Karpas-422 (cell line): Measurements from ENCODE around the gene ZFAND3. TPM values are rescaled to one million over a fixed set of nuclear protein-coding genes. Genes with fewer than 3 reads are reported as not detected.

Experiments used
- DNase-seq: peaks from one replicate; pipeline ENCODE4 v3.0.0-alpha.2; 2015
- H2AFZ ChIP-seq: fragments of 200-600 bp; sonication (generic); 2 replicates; pipeline ENCODE4 v1.6.1; 2014; ENCODE audit warnings: antibody characterized with exemption, low read length, mixed read lengths
- H3K27ac ChIP-seq: fragments of 200-600 bp; sonication (generic); 2 replicates; pipeline ENCODE4 v1.5.1; 2014; ENCODE audit warnings: mild to moderate bottlenecking, low read length, moderate library complexity
- H3K27me3 ChIP-seq: fragments of 200-600 bp; sonication (generic); 2 replicates; pipeline ENCODE4 v1.6.1; 2014; ENCODE audit warnings: low read length, mixed read lengths
- H3K36me3 ChIP-seq: fragments of 200-600 bp; sonication (generic); 2 replicates; pipeline ENCODE4 v1.6.1; 2014; ENCODE audit warnings: low read length, mixed read lengths; ENCODE audit not compliant: insufficient read depth
- H3K4me1 ChIP-seq: fragments of 200-600 bp; sonication (generic); 2 replicates; pipeline ENCODE4 v1.6.1; 2014; ENCODE audit warnings: mild to moderate bottlenecking, low read length, mixed read lengths
- H3K4me2 ChIP-seq: fragments of 200-600 bp; sonication (generic); 2 replicates; pipeline ENCODE4 v1.6.1; 2014; ENCODE audit warnings: low read length, low read depth, mild to moderate bottlenecking; ENCODE audit not compliant: poor library complexity, severe bottlenecking
- H3K4me3 ChIP-seq: fragments of 200-600 bp; sonication (generic); 2 replicates; pipeline ENCODE4 v1.5.1; 2014; ENCODE audit warnings: mild to moderate bottlenecking, antibody characterized with exemption, low read length, mixed read lengths
- H3K79me2 ChIP-seq: fragments of 200-600 bp; sonication (generic); 2 replicates; pipeline ENCODE4 v1.6.1; 2014; ENCODE audit warnings: mild to moderate bottlenecking, low read length, mixed read lengths
- H3K9ac ChIP-seq: fragments of 200-600 bp; sonication (generic); 2 replicates; pipeline ENCODE4 v1.6.0; 2014; ENCODE audit warnings: low read length
- H3K9me2 ChIP-seq: fragments of 200-600 bp; sonication (generic), shearing (Covaris generic); replicated peaks from 2 replicates; pipeline ENCODE4 v1.6.0; 2014; ENCODE audit warnings: mild to moderate bottlenecking, low read length, moderate library complexity; ENCODE audit not compliant: insufficient read depth
- H3K9me3 ChIP-seq: fragments of 300-700, 200-600 bp; sonication (generic); 2 replicates; pipeline ENCODE4 v1.6.1; 2014; ENCODE audit warnings: low read length, mixed read lengths
- H4K20me1 ChIP-seq: fragments of 200-600 bp; sonication (generic); 2 replicates; pipeline ENCODE4 v1.6.1; 2014; ENCODE audit warnings: mild to moderate bottlenecking, antibody characterized with exemption, low read length, low read depth; ENCODE audit not compliant: insufficient read depth
- total RNA-seq: library from RNA; depleted of rRNA; stranded (reverse); fragments of >200 nt; shearing (Covaris generic); gene quantifications from 2 replicates; pipeline ENCODE4 v1.2.3, GENCODE V29; 2014; ENCODE audit warnings: low replicate concordance

ZFAND3 gene
- total RNA-seq, 1 experiment from 2014 or later, result 4.0 TPM

DNA sequence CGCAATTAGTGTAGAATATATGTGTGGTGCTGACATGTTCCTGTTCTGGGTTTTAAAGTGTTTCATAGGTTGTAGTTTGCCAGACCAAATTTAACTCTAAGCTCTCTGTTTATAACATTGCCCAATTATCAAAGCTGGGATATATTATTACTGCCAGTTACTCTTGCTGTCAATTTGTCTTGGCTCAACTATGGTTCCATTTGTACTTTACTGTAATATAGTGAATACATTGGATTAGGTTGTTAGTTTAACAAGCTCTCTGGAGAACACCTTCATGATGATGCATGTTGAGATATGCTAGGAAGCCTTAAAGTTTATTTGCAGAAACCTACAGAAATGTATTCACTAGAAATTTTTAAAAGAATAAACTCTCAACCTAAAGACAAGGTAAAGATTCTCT is 259.6 kb downstream of the ZFAND3 start:
- Histone ChIP-seq H3K9me2 (no peaks in the 10 kb centered on the region), H4K20me1 (peaks cover 15% of the 10 kb centered on the region; the same call in 1 of the 2 replicates), H3K9ac (no peak overlapping the region), H2AFZ (no peak overlapping the region), H3K4me3 (no peak overlapping the region), H3K4me1 (no peaks in the 10 kb centered on the region), H3K27me3 (no peaks in the 10 kb centered on the region), H3K79me2 (no peaks in the 10 kb centered on the region), H3K4me2 (no peak overlapping the region), H3K36me3 (no peaks in the 10 kb centered on the region), H3K27ac (no peak overlapping the region), H3K9me3 (no peaks in the 10 kb centered on the region)
- DNase-seq, result no peak

DNA sequence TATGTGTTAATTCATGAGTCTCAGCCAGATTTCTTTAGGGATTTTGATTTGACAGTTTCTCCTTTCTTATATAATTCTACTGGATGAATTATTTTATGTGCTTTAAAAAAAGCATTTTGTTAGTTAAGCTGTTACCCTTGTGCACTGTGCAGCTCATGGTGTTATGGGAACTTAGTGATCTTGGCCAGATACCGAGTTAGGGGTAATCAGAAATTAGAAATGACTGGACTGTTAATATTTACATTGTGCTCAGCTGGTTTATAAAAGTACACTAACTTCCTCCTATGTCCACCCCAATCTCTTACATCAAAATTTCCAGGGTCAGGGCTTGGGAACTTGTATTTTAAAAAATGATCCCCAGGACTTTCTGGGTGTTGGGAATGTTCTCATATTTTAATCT is 260.0 kb downstream of the ZFAND3 start:
- Histone ChIP-seq H3K36me3 (no peaks in the 10 kb centered on the region), H3K9me3 (no peaks in the 10 kb centered on the region), H4K20me1 (peaks cover 15% of the 10 kb centered on the region; the same call in 1 of the 2 replicates), H3K9me2 (no peaks in the 10 kb centered on the region), H3K4me1 (no peaks in the 10 kb centered on the region), H3K27me3 (no peaks in the 10 kb centered on the region), H3K4me3 (no peak overlapping the region), H3K79me2 (no peaks in the 10 kb centered on the region), H3K27ac (no peak overlapping the region), H3K9ac (no peak overlapping the region), H3K4me2 (no peak overlapping the region), H2AFZ (no peak overlapping the region)
- no peak for DNase-seq

GRCh38 chr6:38080360-38080759 is 260.8 kb downstream of the ZFAND3 start:
- H3K9ac ChIP-seq, result no peak overlapping the region
- H3K4me3 ChIP-seq, result no peak overlapping the region
- no peaks in the 10 kb centered on the region for H3K79me2 ChIP-seq
- H3K4me1 ChIP-seq, result no peaks in the 10 kb centered on the region
- no peak overlapping the region for H2AFZ ChIP-seq
- no peak for DNase-seq
- peaks cover 15% of the 10 kb centered on the region; the same call in 1 of the 2 replicates for H4K20me1 ChIP-seq
- no peak overlapping the region for H3K27ac ChIP-seq
- no peaks in the 10 kb centered on the region for H3K27me3 ChIP-seq
- no peak overlapping the region for H3K4me2 ChIP-seq
- H3K36me3 ChIP-seq, result no peaks in the 10 kb centered on the region
- no peaks in the 10 kb centered on the region for H3K9me2 ChIP-seq
- no peaks in the 10 kb centered on the region for H3K9me3 ChIP-seq

DNA sequence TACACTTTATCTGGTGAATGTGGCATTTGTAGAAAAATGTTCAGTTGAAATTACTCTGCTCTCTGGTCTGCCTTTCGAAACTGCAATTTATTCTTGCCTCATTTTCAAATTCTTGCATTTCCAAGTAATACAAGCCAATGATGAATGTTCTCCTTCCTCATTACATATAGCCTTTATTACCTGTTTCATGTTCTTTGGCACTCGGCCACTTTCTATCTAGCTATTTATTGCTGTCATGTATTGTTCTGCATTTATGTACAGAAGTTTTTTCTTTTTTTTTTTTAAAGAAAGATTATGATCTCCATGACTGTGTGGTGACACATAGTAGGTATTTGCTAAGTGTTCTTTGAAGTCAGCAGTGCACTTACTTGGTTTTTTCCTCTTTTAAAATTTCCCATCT is 261.4 kb downstream of the ZFAND3 start:
- H3K27me3 ChIP-seq, result no peaks in the 10 kb centered on the region
- H3K27ac ChIP-seq, result no peak overlapping the region
- H3K79me2 ChIP-seq, result no peaks in the 10 kb centered on the region
- no peak overlapping the region for H3K4me2 ChIP-seq
- H2AFZ ChIP-seq, result no peak overlapping the region
- H3K36me3 ChIP-seq, result no peaks in the 10 kb centered on the region
- no peaks in the 10 kb centered on the region for H3K4me1 ChIP-seq
- no peak for DNase-seq
- H4K20me1 ChIP-seq, result peaks cover 15% of the 10 kb centered on the region; the same call in 1 of the 2 replicates
- no peaks in the 10 kb centered on the region for H3K9me3 ChIP-seq
- no peak overlapping the region for H3K4me3 ChIP-seq
- H3K9me2 ChIP-seq, result no peaks in the 10 kb centered on the region
- H3K9ac ChIP-seq, result no peak overlapping the region

DNA sequence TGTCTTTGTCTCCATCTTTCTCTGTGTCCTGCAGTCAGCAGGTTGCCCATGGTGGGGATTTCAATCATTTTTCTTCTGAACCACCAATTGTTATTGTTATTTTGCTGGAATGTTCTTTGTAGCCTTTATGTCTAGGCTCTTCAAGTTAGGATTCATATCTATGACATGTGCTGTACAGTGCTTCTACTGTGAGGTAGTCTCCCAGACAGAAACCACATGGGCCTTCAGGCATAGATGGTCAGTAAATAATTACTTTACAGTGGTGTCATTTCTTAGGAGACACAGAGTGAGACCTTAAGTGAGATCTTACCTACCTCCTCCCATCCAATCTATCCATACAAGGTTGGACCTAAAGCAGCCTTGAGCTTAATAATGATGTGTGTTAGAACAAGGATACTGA is 265.5 kb downstream of the ZFAND3 start:
- Histone ChIP-seq H3K9ac (no peak overlapping the region), H3K36me3 (no peaks in the 10 kb centered on the region), H3K4me2 (no peak overlapping the region), H4K20me1 (no peaks in the 10 kb centered on the region), H3K9me2 (no peaks in the 10 kb centered on the region), H2AFZ (no peak overlapping the region), H3K4me1 (no peaks in the 10 kb centered on the region), H3K79me2 (no peaks in the 10 kb centered on the region), H3K27ac (no peak overlapping the region), H3K9me3 (no peaks in the 10 kb centered on the region), H3K27me3 (no peaks in the 10 kb centered on the region), H3K4me3 (no peak overlapping the region)
- DNase-seq, result no peak

GRCh38 chr6:38086346-38086745 is 266.8 kb downstream of the ZFAND3 start:
- Histone ChIP-seq H3K4me3 (no peak overlapping the region), H3K9ac (no peak overlapping the region), H3K9me3 (no peaks in the 10 kb centered on the region), H3K4me2 (no peak overlapping the region), H3K27me3 (no peaks in the 10 kb centered on the region), H2AFZ (no peak overlapping the region), H3K4me1 (no peaks in the 10 kb centered on the region), H3K27ac (no peak overlapping the region), H4K20me1 (no peaks in the 10 kb centered on the region), H3K79me2 (no peaks in the 10 kb centered on the region), H3K9me2 (no peaks in the 10 kb centered on the region), H3K36me3 (no peaks in the 10 kb centered on the region)
- DNase-seq, result no peak

DNA sequence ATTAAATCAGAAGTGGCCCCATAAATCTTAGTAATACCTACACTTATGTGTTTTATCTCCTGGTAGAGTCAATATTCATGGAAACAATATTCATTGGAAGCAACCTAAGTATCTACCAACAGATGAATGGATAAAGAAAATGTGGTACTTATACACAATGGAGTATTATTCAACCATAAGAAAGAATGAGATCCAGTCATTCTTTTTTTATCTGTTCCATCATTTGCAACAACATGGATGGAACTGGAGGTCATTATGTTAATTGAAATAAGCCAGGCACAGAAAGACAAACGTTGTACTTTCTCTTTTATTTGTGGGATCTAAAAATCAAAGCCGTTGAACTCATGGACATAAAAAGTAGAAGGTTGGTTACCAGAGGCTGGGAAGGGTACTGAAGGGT is 268.5 kb downstream of the ZFAND3 start:
- H3K4me3 ChIP-seq, result no peak overlapping the region
- no peak overlapping the region for H3K4me2 ChIP-seq
- no peaks in the 10 kb centered on the region for H3K4me1 ChIP-seq
- H3K36me3 ChIP-seq, result no peaks in the 10 kb centered on the region
- H3K9me3 ChIP-seq, result no peaks in the 10 kb centered on the region
- no peak overlapping the region for H3K9ac ChIP-seq
- H3K27ac ChIP-seq, result no peak overlapping the region
- DNase-seq, result no peak
- H2AFZ ChIP-seq, result no peak overlapping the region
- H4K20me1 ChIP-seq, result peaks cover 9% of the 10 kb centered on the region; the same call in 1 of the 2 replicates
- no peaks in the 10 kb centered on the region for H3K9me2 ChIP-seq
- H3K27me3 ChIP-seq, result no peaks in the 10 kb centered on the region
- H3K79me2 ChIP-seq, result no peaks in the 10 kb centered on the region

- H4K20me1 ChIP-seq, result peaks cover 16% of the 10 kb centered on the region; the same call in 1 of the 2 replicates
- no peak overlapping the region for H3K4me2 ChIP-seq
- no peaks in the 10 kb centered on the region for H3K9me3 ChIP-seq
These were observed 269.3 kb downstream of the ZFAND3 start for GRCh38 chr6:38088829-38089228.

GRCh38 chr6:38091613-38092012 is 272.1 kb downstream of the ZFAND3 start:
- Histone ChIP-seq H3K36me3 (no peaks in the 10 kb centered on the region), H3K27ac (no peak overlapping the region), H3K4me2 (no peak overlapping the region), H3K4me3 (no peak overlapping the region), H3K9me3 (no peaks in the 10 kb centered on the region), H3K9ac (no peak overlapping the region), H2AFZ (no peak overlapping the region), H3K27me3 (no peaks in the 10 kb centered on the region), H3K4me1 (no peaks in the 10 kb centered on the region), H4K20me1 (peaks cover 23% of the 10 kb centered on the region; the same call in 1 of the 2 replicates), H3K9me2 (no peaks in the 10 kb centered on the region), H3K79me2 (no peaks in the 10 kb centered on the region)
- DNase-seq, result no peak

More at GRCh38 chr6:38088829-38089228, 269.3 kb downstream of the ZFAND3 start:
- Histone ChIP-seq H3K4me3 (no peak overlapping the region), H2AFZ (no peak overlapping the region), H3K9me2 (no peaks in the 10 kb centered on the region), H3K79me2 (no peaks in the 10 kb centered on the region), H3K4me1 (no peaks in the 10 kb centered on the region), H3K36me3 (no peaks in the 10 kb centered on the region), H3K27ac (no peak overlapping the region), H3K9ac (no peak overlapping the region), H3K27me3 (no peaks in the 10 kb centered on the region)
- DNase-seq, result no peak
